Upper lobe of left lung (tissue), 6 donors: ENCODE measurements around the gene SPOCD1. TPM values are rescaled to one million over a fixed set of nuclear protein-coding genes. Genes with fewer than 3 reads are reported as not detected.

Experiments used
- ATAC-seq, 2 donors: fragments of 200-7000 bp; cut with Tn5 transposase; one replicate each; pipeline ENCODE4 v1.9.1; 2022; ENCODE audit warnings: mild to moderate bottlenecking in 2 of 2, moderate library complexity in 2 of 2; ENCODE audit not compliant: low FRiP score in 2 of 2
- DNase-seq, 2 donors: peaks; one replicate each; pipeline ENCODE4 v3.0.0-alpha.2; 2019 to 2020
- H3K27ac ChIP-seq, 4 donors: fragments of 200-600 bp; sonication (generic); one replicate each; pipeline ENCODE4 v1.5.1; 2016 to 2019
- H3K27me3 ChIP-seq, 4 donors: fragments of 200-600 bp; sonication (generic); one replicate each; pipeline ENCODE4 v1.5.1; 2017 to 2019
- H3K36me3 ChIP-seq, 4 donors: fragments of 200-600 bp; sonication (generic); one replicate each; pipeline ENCODE4 v1.5.1; 2016 to 2019
- H3K4me1 ChIP-seq, 4 donors: fragments of 200-600 bp; sonication (generic); one replicate each; pipeline ENCODE4 v1.5.1; 2018 to 2019
- H3K4me3 ChIP-seq, 4 donors: fragments of 200-600 bp; sonication (generic); one replicate each; pipeline ENCODE4 v1.5.1; 2017 to 2019; ENCODE audit warnings: mild to moderate bottlenecking in 2 of 4, moderate library complexity in 1 of 4
- H3K9me3 ChIP-seq, 4 donors: fragments of 200-600 bp; sonication (generic); one replicate each; pipeline ENCODE4 v1.5.1; 2018 to 2019
- CTCF ChIP-seq, 6 experiments: fragments of 450-650 bp in 4 of 6; fragments of 200-600 bp in 2 of 6; sonication (generic) in 2 of 6; IDR thresholded peaks; one replicate each; pipeline ENCODE4 v1.5.1; 2016 to 2019; ENCODE audit warnings: antibody characterized with exemption in 6 of 6
- EP300 ChIP-seq, 4 donors: sonication (generic); formaldehyde crosslinking; IDR thresholded peaks; one replicate each; pipeline ENCODE4 v1.5.1; 2017; ENCODE audit warnings: antibody characterized with exemption in 4 of 4, control low read depth in 2 of 4
- POLR2A ChIP-seq, 4 donors: fragments of 450-650 bp; IDR thresholded peaks; one replicate each; pipeline ENCODE4 v1.5.1; 2016 to 2017; ENCODE audit warnings: antibody characterized with exemption in 4 of 4, mild to moderate bottlenecking in 2 of 4
- POLR2AphosphoS5 ChIP-seq, 2 donors: sonication (generic); formaldehyde crosslinking; IDR thresholded peaks; one replicate each; pipeline ENCODE4 v1.5.1; 2017; ENCODE audit warnings: antibody characterized with exemption in 2 of 2
- WGBS, 2 donors: methylation state at CpG; one replicate each; pipeline ENCODE4 v1.1.5; 2017 to 2018; 5-methylcytosine and 5-hydroxymethylcytosine counted together
- total RNA-seq, 6 donors: library from RNA; depleted of rRNA in 4 of 6; stranded (reverse); fragments of >200 nt in 4 of 6; gene quantifications; one replicate each; pipeline versions ENCODE4 v1.1.0 to v1.2.1, GENCODE V29; 2016 to 2021
- donor health status: DM: no; HTN: no; CAD: no; lungs with moderate emphysema.
- donor health status: DM: no; HTN: yes; CAD: no; lungs with severe emphysema.

Gene SPOCD1
- total RNA-seq, 6 donors from 2014 or later, result 7.3 to 63.3 (median 10.4) TPM

GRCh38 chr1:31837451-31838158 lies 21.8 kb upstream of the SPOCD1 start:
- no peak for ATAC-seq
- 72 to 79% methylated on average over 9 of the region's 9 CpGs for WGBS, 2 donors
- H3K4me3 ChIP-seq, result no peak overlapping the region

DNA sequence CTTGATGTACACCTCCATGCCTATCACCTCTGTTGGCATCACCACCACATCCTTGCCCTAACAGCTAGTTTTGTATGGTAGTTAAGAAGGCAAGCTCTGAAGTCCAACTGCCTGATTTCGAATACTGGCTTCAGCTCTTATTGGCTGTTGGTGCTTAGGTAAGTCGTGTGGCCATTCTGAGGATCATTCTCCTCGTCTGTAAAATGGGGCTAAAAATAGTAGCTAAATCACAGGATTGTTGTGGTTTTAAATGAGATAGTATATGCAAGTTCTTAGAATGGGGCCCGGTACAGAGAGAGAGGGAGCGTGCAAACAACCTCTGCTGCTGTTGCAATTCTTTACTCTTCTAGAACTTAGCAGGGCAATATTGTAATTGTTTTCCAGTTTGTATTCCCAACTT lies 20.8 kb upstream of the SPOCD1 start:
- DNase-seq, result no peak
- Histone ChIP-seq H3K4me1 (no peaks in the 10 kb centered on the region), H3K27me3 (no peaks in the 10 kb centered on the region), H3K4me3 (no peak overlapping the region), H3K9me3 (no peaks in the 10 kb centered on the region), H3K36me3 (no peaks in the 10 kb centered on the region), H3K27ac (no peak overlapping the region)
- ATAC-seq, result no peak
- no peak for TF ChIP-seq POLR2A (IDR thresholded peaks at IDR 0.05)
- TF ChIP-seq EP300 (IDR thresholded peaks at IDR 0.05), result no peak
- TF ChIP-seq POLR2AphosphoS5 (IDR thresholded peaks at IDR 0.05), result no peak
- no peak for TF ChIP-seq CTCF (IDR thresholded peaks at IDR 0.05)
- 78 to 87% methylated on average over 5 of the region's 5 CpGs for WGBS, 2 donors

More at GRCh38 chr1:31837451-31838158, 21.8 kb upstream of the SPOCD1 start:
- no peaks in the 10 kb centered on the region for H3K4me1 ChIP-seq
- no peaks in the 10 kb centered on the region for H3K9me3 ChIP-seq
- TF ChIP-seq EP300 (IDR thresholded peaks at IDR 0.05), result no peak
- no peak for TF ChIP-seq CTCF (IDR thresholded peaks at IDR 0.05)
- TF ChIP-seq POLR2A (IDR thresholded peaks at IDR 0.05), result no peak
- no peaks in the 10 kb centered on the region for H3K27me3 ChIP-seq
- H3K36me3 ChIP-seq, result no peaks in the 10 kb centered on the region
- no peak overlapping the region for H3K27ac ChIP-seq
- DNase-seq, result no peak

DNA sequence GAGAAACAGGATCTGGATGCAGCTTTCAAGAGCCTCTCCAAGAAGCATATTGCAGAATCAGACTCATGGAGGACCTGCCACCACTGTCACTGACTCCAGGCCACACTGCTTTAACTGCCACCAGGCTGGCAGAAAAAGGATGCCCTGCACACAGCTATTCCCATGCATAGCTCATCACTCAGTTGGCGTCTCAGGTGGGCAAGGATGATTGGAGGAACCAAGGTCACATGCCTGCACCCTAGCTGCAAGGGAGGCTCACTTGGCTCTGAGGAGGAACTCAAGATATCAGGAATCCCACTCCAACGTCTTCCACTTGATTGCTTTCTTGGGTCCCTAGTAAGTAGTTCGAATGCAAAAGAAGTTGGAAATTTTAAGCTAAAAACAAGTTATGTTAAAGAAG lies 19.6 kb upstream of the SPOCD1 start:
- H3K4me1 ChIP-seq, result no peaks in the 10 kb centered on the region
- no peaks in the 10 kb centered on the region for H3K36me3 ChIP-seq
- H3K9me3 ChIP-seq, result no peaks in the 10 kb centered on the region
- no peaks in the 10 kb centered on the region for H3K27me3 ChIP-seq
- H3K4me3 ChIP-seq, result no peak overlapping the region
- no peak for TF ChIP-seq POLR2AphosphoS5 (IDR thresholded peaks at IDR 0.05)
- TF ChIP-seq EP300 (IDR thresholded peaks at IDR 0.05), result no peak
- TF ChIP-seq CTCF (IDR thresholded peaks at IDR 0.05), result no peak
- no peak for TF ChIP-seq POLR2A (IDR thresholded peaks at IDR 0.05)
- ATAC-seq (no peak), DNase-seq (no peak)
- 82 to 86% methylated on average over 3 of the region's 3 CpGs for WGBS, 2 donors
- no peak overlapping the region for H3K27ac ChIP-seq

GRCh38 chr1:31834501-31834900 lies 18.7 kb upstream of the SPOCD1 start:
- ATAC-seq (no peak), DNase-seq (no peak)
- Histone ChIP-seq H3K9me3 (no peaks in the 10 kb centered on the region), H3K27me3 (no peaks in the 10 kb centered on the region), H3K4me1 (no peaks in the 10 kb centered on the region), H3K4me3 (no peak overlapping the region), H3K36me3 (no peaks in the 10 kb centered on the region), H3K27ac (no peak overlapping the region)
- no peak for TF ChIP-seq EP300 (IDR thresholded peaks at IDR 0.05)
- no peak for TF ChIP-seq CTCF (IDR thresholded peaks at IDR 0.05)
- no peak for TF ChIP-seq POLR2AphosphoS5 (IDR thresholded peaks at IDR 0.05)
- TF ChIP-seq POLR2A (IDR thresholded peaks at IDR 0.05), result no peak
- 67 to 75% methylated on average over 6 of the region's 6 CpGs for WGBS, 2 donors
